ENCODE results near the gene FCGR3B.
"Not testable (repeated sequence)": the region's sequence is repeated elsewhere in the genome, so short reads cannot be mapped to it uniquely, and the experiment has no call there.

The FCGR3B gene

DNA sequence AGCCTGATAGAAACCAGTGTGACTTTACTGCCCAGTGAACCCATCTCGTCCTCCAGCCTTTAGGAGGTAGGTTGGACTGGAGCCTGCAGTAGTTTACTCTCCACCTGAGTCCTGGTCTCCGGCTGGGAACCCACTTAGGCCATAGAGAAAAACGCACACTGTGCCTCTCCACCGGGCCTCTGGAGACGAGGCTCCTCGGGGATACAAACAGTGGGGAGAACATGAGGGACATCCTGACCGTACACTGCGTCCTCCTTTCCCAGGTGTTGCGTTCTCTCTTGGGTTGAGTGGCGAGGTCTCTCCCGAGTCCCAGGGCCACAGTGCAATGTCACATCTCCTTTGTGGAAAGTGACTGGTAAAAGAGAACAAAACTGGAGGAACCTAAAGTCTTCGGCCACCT lies 26.0 kb downstream of the FCGR3B start:
- DNase-seq = not testable (repeated sequence)

DNA sequence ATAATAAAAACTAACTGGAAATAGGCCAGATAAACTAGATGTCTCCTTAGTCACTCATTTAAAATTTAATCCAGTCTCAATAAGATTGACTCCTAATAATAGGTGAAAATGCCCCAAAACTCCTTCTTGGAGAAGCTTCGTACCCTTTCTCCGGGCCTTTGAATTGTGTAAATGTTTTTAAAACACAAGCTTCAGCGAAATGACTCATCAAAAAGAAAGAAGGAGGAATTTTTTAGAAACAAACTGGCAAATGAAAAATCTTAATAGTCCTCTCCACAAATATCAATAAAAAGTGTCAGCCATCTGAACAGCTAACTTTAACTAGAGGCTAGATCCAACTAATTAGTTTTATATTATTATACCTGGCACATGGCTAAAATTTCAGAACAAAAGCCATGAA lies 33.9 kb downstream of the FCGR3B start:
- not testable (repeated sequence) for DNase-seq

DNA sequence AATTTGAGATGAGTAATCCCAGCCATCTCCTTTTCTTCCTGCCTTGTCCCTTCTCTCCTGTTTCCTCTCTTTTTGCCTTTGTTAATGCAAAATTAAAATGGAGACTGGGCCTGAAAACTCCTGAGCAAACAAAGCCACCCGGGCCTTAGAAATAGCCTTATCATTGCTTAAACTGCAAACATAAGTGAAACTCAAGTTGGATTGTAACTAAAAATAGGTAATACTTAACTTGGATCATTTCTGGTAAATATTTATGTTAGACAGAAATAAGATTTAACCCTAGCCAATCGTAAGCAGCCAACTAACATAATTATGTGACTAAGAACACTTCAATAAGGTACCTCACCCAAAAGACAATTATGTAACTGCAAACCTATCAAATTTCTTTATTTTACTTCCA lies 35.4 kb downstream of the FCGR3B start:
- DNase-seq = not testable (repeated sequence)

DNA sequence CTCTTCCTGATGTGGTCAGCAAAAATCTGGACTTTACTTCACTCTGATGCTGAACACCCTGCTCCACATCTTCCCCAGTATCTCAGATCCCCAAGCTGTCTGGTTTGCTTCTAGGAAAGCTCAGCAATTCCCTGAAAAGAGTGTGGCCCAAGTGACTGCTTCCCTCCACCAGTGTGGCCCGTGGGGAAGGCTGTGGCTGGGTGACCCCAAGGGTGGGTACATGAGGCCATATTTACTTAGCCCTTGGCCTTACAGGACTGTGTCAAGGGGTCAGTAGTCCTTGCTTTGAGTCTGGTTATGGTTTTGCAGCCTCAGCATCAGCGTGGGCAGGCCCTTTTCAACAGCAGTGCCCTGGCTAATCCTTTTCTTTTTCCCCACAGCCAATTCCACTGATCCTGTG lies 35.8 kb downstream of the FCGR3B start:
- not testable (repeated sequence) for DNase-seq

DNA sequence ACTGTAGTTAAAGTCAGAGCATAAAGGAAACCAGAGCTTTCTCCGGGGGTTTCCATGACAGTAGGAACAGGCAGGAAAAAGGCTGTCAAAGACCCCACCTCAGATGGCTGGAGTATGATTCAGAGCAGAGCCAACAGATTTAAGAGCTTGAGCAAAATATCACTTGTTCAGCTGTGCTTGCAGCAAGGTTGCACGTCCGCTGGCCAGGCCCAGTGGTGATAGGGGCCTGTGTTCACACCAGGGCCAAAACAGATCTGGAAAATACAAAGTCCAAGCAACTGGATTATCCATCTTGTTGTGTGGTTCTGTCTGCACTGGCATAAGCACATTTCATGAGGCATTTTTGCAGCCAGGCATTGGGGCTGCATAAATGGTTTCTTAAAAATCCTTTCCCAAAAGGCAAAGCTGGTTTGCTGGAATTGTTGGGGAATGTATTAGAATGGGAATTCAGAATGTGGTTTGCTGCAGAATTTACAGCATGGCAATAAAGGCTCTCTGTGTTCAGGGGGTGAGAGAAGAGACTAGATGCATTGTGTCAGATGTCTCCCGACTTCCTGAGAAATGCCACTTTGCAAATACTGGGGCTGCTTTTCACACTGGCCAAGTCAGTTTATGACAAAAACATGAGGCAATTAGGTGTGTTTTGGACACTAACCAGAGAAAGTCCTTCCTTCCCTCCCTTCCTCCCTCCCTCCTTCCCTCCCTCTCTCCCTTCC lies 36.5 kb downstream of the FCGR3B start:
- not testable (repeated sequence) for DNase-seq

DNA sequence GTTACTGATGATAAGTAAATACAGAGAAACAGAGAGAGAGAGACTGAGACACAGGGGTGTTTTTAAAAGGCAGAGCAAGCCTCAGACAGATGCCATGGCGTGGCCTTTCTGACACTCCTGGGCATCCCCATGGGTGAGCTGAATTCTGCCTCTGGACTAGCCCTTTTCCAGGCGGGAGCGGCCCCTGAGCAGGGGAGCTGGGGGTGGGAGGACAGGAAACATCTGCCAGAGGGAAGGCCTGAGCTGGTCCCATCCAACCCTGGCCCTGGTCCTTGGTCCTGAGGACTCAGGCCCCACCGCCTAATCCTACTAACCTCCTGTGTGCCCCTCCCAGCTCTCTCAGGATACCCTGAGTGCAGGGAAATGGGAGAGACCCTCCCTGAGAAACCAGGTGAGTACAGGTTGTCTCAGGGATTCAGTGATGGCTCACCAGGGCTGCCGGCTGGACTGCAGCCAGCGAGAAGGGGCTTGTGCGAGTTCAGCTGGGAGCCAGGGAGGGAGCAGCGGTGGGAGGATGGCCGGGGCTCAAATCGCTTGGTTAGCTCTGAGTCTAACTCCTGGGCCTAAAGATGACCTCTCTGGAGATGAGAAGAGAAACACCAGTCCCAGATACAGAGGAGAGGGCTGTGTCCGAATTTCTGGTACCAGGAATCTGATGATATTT lies 37.8 kb downstream of the FCGR3B start:
- not testable (repeated sequence) for DNase-seq

DNA sequence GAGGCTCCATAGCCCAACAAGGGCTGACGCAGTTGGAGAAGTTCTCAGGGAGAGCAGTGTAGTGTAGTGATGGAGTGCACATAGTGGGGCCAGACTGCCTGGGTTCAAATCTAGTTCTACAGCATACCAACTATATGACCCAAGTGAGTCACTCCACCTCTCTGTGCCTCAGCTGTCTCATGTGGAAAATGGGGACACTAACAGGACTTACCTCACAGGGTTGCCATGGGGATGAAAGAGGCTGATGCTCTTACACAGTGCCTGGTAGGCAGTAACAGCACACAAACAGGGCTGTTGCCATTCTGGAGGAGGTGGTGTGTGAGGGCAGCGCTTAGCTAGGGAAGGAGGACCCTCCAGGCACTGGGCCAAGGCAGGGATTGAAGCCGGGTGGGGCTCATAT lies 38.4 kb downstream of the FCGR3B start:
- DNase-seq = not testable (repeated sequence)

DNA sequence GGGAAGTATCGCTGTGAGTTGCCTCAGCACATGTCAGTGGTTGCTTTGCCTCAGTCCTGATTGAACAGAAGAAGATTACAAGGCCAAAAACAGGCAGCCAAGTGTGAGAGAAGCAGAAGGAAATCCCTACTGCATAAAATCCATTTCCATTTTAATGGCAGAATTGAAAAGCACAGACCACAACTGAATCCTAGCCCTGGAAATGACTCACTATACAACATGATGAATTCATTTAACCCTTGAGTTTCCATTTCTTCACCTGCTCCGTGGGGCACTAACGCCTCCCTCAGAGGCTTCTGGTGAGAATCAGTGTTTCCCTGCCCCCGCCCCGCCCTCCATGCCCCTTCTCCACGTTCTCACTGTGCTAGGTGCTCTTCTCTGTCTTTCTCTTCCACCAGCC lies 41.1 kb downstream of the FCGR3B start:
- not testable (repeated sequence) for DNase-seq

DNA sequence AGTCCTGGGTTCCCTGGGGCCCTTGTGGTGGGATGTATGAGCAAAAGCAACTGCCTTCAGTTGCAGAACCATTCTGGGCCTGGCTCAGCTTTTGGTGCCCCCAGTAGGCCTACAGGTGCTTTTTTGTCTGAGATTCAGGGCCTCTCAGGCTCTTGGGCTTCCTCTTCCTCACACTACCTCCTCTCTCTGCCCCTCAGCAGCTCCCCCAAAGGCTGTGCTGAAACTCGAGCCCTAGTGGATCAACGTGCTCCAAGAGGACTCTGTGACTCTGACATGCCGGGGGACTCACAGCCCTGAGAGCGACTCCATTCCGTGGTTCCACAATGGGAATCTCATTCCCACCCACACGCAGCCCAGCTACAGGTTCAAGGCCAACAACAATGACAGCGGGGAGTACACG lies 41.6 kb downstream of the FCGR3B start:
- not testable (repeated sequence) for DNase-seq

DNA sequence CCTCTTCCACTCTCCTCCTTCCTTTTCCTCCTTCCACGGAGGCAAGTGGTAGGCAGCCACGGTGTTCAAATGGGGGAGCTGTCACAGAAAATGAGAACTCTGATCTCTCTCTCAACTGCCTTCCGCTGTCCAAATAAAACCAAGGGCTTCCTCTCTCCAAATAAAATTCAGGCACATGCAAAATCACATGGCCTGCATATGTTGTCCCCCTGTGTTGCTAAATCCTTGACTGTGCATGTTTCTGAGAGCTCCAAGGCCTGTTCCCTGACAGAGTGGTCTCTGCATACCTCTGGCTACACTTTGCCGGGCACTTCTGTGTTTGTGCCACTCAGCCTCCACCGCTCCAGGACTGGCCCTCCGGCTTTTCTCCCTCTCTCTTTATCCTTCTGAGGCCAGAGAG lies 42.4 kb downstream of the FCGR3B start:
- DNase-seq = not testable (repeated sequence)

DNA sequence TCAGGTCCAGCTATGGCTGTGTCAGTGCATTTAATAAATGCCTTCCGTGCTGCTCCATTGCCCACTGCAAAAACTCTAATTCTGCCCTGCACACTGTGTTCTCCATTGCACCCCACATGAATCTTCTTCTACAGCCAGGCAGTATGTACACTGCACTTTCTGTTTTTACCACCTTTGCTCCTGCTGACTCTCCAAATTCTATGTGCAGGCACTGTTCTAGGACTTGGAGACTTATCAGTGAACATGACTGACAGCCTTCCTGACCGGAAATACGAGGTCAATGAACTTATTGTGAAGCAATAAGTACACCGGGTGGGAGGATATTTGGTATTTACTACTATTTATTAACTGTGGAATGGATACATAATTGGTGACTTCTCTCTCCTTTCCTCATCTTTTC lies 48.1 kb downstream of the FCGR3B start:
- DNase-seq = not testable (repeated sequence)

DNA sequence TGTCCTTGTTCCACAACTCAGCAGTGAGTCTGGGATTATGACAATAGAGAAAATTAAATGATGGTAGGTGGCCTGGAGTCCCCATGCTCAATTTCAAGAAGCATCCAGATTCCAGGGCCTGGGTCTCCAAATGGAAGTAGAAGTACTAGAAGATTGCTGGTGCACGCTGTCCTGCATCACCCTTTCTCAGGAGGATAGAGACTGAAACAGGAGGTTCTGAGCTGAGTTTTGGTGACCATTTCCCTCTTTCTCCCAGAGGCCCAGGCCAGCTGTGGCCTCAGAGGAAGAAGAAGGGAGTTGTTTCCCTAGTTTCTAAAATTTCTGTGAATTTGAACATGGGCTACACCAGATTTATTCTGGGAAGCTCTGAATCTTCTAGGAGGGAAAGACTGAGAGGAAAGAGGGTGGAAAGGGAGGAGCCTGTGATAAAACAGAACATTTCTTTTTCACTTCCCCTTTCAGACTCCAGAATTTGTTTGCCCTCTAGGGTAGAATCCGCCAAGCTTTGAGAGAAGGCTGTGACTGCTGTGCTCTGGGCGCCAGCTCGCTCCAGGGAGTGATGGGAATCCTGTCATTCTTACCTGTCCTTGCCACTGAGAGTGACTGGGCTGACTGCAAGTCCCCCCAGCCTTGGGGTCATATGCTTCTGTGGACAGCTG lies 50.0 kb downstream of the FCGR3B start:
- not testable (repeated sequence) for DNase-seq

DNA sequence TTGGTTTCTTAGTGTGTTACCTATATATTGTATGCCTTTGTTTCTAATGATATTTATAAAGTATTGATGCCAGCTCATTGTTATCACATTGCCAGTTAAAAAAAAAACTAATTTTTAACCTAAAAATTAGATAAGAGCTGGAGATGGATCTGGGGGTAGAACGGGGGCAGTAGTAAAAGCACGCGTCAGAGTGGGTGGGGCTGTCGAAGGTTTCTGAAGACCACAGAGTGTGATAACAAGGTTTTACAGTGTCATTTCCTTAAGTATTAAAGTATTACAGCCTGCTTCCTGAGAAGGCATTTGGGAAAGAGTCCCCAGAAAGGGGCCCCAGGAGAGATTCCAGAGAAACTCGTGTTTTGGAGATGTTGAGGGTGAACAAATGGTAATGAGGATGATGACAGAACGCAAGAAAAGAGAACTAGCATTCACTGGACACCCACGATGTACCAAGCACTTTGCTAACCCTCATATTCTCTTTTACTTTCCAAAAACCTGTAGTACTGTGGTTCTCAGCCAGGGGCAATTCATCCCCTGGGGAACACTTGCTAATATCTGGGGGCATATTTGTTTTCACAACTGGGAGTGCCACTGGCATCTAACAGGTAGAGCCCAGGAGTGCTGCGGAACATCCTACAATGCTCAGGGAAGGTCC lies 51.0 kb downstream of the FCGR3B start:
- DNase-seq = not testable (repeated sequence)

DNA sequence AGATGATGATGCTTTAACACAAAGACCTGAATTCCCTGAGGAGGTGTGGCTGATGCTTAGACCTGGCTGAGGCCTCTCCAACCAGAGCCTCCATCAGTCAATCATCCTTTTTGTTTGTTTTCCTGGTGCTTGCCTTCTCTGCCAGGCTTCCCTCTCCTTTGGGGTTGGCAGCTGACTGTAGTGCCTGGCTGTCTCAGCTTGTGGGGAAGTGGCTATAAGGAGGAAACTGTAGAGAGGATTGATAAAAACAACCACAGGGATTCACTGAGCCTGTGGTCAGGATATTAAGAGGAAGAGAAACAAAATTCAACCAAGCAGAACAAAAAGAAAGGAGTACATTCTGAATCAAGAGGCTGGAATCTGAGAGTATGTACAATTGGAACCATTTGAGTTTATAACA lies 54.3 kb downstream of the FCGR3B start:
- not testable (repeated sequence) for DNase-seq

Measured in kidney glomerular epithelial cell (primary cell).